Nephron (organoid): Measurements from ENCODE around the gene GPR108.
"Not testable (repeated sequence)": the region's sequence is repeated elsewhere in the genome, so short reads cannot be mapped to it uniquely, and the experiment has no call there.

ENCODE experiments used
- H3K27ac Mint-ChIP-seq, 3 experiments: 2 replicates each; pipeline ENCODE4 v1.8.0; 2020; ENCODE audit warnings: mixed read lengths in 3 of 3, mild to moderate bottlenecking in 2 of 3, moderate library complexity in 1 of 3
- H3K27me3 Mint-ChIP-seq: 2 replicates; pipeline ENCODE4 v1.8.0; 2021; ENCODE audit warnings: low read depth, mild to moderate bottlenecking, moderate library complexity, mixed read lengths
- H3K36me3 Mint-ChIP-seq: 2 replicates; pipeline ENCODE4 v1.8.0; 2020; ENCODE audit warnings: low read depth, mixed read lengths
- H3K4me1 Mint-ChIP-seq: 2 replicates; pipeline ENCODE4 v1.8.0; 2020; ENCODE audit warnings: mixed read lengths
- H3K4me3 Mint-ChIP-seq, 3 experiments: 2 replicates each; pipeline ENCODE4 v1.8.0; 2020; ENCODE audit warnings: mild to moderate bottlenecking in 3 of 3, mixed read lengths in 3 of 3, moderate library complexity in 2 of 3
- H3K9me3 Mint-ChIP-seq: 2 replicates; pipeline ENCODE4 v1.8.0; 2020; ENCODE audit warnings: mixed read lengths
- TF ChIP-seq, protein P1 (sequence below), 3 experiments: fragments of 200-600 bp; sonication (generic); IDR thresholded peaks; one replicate each; pipeline ENCODE4 v1.5.0; 2021; ENCODE audit warnings: antibody characterized with exemption in 3 of 3; ENCODE audit not compliant: unreplicated experiment in 3 of 3

Gene GPR108

DNA sequence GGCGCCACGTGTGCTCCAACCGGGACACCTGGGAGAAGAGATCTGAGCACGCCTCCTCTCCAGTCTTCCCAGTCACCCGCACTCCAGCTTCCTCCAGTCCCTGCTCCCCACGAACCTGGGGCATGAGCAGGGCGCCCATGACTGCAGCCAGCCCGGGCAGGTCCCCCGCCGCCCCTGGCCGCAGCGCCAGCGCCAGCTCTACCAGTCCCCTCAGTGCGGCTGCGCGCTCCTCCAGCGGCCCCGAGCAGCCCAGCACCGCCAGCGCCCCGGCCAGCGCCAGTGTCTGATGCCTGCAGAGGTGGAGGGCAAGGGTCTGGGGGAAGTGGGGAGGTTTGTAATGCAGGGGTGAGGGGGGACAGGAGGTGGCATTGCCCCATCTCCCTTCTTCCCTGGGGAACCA lies 16.8 kb upstream of the GPR108 start:
- TF ChIP-seq, protein P1, sequence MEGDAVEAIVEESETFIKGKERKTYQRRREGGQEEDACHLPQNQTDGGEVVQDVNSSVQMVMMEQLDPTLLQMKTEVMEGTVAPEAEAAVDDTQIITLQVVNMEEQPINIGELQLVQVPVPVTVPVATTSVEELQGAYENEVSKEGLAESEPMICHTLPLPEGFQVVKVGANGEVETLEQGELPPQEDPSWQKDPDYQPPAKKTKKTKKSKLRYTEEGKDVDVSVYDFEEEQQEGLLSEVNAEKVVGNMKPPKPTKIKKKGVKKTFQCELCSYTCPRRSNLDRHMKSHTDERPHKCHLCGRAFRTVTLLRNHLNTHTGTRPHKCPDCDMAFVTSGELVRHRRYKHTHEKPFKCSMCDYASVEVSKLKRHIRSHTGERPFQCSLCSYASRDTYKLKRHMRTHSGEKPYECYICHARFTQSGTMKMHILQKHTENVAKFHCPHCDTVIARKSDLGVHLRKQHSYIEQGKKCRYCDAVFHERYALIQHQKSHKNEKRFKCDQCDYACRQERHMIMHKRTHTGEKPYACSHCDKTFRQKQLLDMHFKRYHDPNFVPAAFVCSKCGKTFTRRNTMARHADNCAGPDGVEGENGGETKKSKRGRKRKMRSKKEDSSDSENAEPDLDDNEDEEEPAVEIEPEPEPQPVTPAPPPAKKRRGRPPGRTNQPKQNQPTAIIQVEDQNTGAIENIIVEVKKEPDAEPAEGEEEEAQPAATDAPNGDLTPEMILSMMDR (IDR thresholded peaks at IDR 0.05; ENCODE audit: unreplicated experiment in 3 of 3): no peak
- peaks cover 22% of the 10 kb centered on the region for H3K36me3 Mint-ChIP-seq
- H3K4me1 Mint-ChIP-seq: no peaks in the 10 kb centered on the region
- H3K9me3 Mint-ChIP-seq: no peaks in the 10 kb centered on the region
- H3K27me3 Mint-ChIP-seq: peaks cover 10% of the 10 kb centered on the region
- no peak overlapping the region for H3K4me3 Mint-ChIP-seq
- H3K27ac Mint-ChIP-seq: no peak overlapping the region

DNA sequence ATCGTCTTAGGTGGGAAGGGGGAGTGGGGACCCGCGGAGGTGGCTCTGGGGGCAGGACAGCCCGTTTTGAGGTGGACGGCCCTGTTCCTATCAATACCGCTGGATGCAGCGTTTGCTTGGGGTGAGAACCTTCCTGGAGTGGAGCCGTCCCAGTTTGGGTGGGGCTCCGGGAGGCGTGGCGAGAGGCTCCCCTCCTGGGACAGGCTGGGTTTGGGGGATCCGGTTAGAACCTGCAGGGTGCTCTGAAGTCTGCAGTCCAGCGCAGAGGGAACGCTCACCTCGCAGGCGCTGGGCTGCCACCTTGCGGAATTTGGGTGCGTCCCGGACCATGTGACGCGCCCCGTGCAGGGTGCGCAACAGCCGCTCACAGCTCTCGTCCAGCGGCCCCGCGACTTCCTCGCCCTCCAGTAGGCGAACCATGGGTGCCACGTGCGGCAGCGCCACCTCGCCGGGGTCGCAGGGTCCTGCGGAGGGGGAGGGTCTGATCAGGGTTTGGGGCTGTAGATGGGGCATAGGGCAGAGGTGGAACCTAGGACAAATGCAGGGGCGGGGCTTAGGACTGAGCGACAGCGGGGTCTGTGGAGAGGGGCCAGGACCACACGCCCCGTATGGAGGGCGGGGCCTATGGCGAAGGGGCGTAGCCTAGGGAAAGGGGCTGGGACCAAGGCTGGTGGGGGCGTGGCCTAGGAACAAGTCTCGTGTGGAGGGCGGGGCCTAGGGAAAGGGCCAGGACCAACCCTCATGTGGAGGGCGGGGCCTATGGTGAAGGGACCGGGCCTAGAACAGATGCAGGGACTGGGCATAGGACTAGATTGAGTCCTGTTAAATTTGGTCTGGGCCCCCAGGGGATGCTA lies 16.0 kb upstream of the GPR108 start:
- TF ChIP-seq, protein P1 (IDR thresholded peaks at IDR 0.05; ENCODE audit: unreplicated experiment in 3 of 3): peak in 2 of 3 experiments; percentile 35 to 46
- Mint-ChIP-seq H3K4me3 (peak overlapping the region; percentile 74 to 83 (median 80)), H3K36me3 (peaks cover 28% of the 10 kb centered on the region)

DNA sequence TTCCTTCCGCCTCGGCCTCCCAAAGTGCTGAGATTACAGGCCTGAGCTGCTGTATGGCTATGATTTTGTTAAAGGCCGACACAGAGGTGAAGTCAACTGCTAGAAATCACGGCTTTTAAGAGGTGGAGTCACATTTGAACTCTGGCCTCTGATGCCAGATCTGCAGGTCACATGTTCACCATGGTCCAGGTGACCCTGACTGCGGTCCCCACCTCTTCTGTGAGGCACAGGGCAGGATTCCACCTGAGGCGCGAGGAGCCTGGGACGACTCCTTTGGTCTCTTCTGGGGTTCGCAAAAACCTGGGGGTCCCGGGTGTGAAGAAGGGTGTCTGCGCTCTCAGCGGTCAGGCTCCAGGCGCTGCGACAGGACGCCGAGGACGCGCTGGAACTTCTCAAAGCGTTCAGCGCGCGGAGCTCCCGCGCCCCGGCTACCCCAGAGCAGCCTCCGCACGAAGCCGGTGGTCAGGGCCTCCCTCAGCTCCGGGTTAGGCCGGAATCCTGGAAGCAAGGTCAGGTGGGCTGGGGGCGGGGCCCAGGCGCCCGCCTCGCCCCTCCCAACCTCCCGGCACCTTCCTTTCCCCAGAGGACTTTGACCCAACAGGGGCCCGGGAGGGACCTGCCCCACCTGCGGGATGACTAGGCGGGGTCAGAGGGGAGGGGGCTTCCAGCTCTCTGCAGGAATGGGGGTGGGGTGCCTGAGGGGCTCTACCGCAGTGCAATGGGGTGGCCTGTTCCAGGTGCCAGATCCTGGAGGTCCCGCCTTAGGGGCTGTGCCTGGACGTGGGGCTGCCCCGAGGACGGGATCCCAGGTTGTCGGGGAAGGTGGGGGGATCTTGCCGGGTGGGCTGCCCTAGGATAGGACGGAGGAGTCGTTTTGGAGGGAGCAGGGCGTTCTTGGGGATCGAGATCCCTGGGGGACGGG lies 15.1 kb upstream of the GPR108 start:
- H3K4me3 Mint-ChIP-seq: peak overlapping the region; percentile 74 to 83 (median 80)
- peaks cover 10% of the 10 kb centered on the region for H3K27me3 Mint-ChIP-seq
- TF ChIP-seq, protein P1 (IDR thresholded peaks at IDR 0.05; ENCODE audit: unreplicated experiment in 3 of 3): no peak
- H3K36me3 Mint-ChIP-seq: peaks cover 37% of the 10 kb centered on the region
- H3K9me3 Mint-ChIP-seq: no peaks in the 10 kb centered on the region
- H3K27ac Mint-ChIP-seq: peak overlapping the region; percentile 42 to 97 (median 79)
- no peaks in the 10 kb centered on the region for H3K4me1 Mint-ChIP-seq

More for the DNA sequence above, 16.0 kb upstream of the GPR108 start:
- H3K27me3 Mint-ChIP-seq: peaks cover 10% of the 10 kb centered on the region
- no peaks in the 10 kb centered on the region for H3K9me3 Mint-ChIP-seq
- H3K4me1 Mint-ChIP-seq: no peaks in the 10 kb centered on the region
- H3K27ac Mint-ChIP-seq: peak overlapping the region; percentile 42 to 97 (median 79)

DNA sequence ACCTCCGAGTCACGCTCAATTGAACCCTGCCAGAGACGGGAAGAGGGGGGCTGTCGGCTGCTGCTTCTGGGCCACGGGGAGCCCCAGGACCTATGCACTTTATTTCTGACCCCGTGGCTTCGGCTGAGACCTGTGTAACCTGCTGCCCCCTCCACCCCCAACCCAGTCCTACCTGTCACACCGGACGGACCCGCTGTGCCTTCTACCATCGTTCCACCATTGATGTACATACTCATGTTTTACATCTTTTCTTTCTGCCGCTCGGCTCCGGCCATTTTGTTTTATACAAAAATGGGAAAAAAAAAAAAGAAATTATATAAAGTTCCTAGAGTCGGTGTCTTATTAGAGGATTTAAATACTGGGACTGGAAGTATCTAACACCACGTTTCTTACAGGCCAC lies 13.8 kb upstream of the GPR108 start:
- H3K27ac Mint-ChIP-seq: peak overlapping the region in 1 of 3 experiments; percentile 85
- no peaks in the 10 kb centered on the region for H3K4me1 Mint-ChIP-seq
- H3K4me3 Mint-ChIP-seq: peak overlapping the region in 1 of 3 experiments; percentile 29
- peaks cover 49% of the 10 kb centered on the region for H3K36me3 Mint-ChIP-seq
- no peaks in the 10 kb centered on the region for H3K9me3 Mint-ChIP-seq
- H3K27me3 Mint-ChIP-seq: peaks cover 10% of the 10 kb centered on the region
- TF ChIP-seq, protein P1 (IDR thresholded peaks at IDR 0.05; ENCODE audit: unreplicated experiment in 3 of 3): no peak

DNA sequence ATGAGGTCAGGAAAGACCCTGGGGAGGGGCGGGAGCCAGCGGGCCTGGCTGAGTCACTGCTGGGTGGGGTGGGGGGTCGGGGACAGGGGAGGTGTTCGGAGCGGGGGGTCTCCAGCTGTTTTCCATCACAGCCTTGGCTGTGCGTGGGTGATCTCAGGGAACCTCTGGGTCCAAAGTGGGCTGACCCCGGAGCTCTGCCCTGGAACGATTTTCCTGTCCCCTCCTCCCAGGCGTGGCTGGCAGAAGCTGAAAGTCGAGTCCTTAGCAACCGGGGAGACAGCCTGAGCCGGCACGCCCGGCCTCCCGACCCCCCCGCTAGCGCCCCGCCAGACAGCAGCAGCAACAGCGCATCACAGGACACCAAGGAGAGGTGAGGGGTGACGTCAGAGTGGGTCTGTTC lies 12.7 kb upstream of the GPR108 start:
- Mint-ChIP-seq H3K36me3 (peaks cover 58% of the 10 kb centered on the region), H3K27me3 (peaks cover 8% of the 10 kb centered on the region), H3K4me3 (no peak overlapping the region), H3K27ac (peak overlapping the region in 2 of 3 experiments; percentile 11 to 27), H3K4me1 (peaks cover 7% of the 10 kb centered on the region), H3K9me3 (no peaks in the 10 kb centered on the region)
- TF ChIP-seq, protein P1 (IDR thresholded peaks at IDR 0.05; ENCODE audit: unreplicated experiment in 3 of 3): no peak

DNA sequence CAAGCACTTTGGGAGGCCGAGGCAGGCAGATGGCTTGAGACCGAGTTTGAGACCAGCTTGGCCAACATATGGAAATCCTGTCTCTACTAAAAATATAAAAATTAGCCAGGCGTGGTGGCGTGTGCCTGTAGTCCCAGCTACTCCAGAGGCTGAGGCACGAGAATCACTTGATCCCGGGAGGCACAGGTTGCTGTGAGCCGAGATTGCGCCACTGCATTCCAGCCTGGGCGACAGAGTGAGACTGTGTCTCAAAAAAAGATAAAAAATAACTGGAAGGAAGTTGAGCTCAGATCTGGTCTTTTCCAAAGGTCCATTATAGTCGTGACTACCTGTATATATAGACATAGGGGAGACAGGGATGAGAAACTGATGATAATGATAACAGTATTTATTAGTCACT lies 11.2 kb upstream of the GPR108 start:
- Mint-ChIP-seq H3K27ac (peak overlapping the region in 1 of 3 experiments; percentile 46), H3K4me1 (peaks cover 23% of the 10 kb centered on the region), H3K36me3 (peaks cover 68% of the 10 kb centered on the region)
- not testable (repeated sequence) for H3K27me3 Mint-ChIP-seq, H3K4me3 Mint-ChIP-seq, H3K9me3 Mint-ChIP-seq
